Prostate gland (tissue), 2 donors: ENCODE data around the gene DHRS7B. TPM values are rescaled to one million over a fixed set of nuclear protein-coding genes. Genes with fewer than 3 reads are reported as not detected.
"Not testable (repeated sequence)": the region's sequence is repeated elsewhere in the genome, so short reads cannot be mapped to it uniquely, and the experiment has no call there.

Source experiments
- DNase-seq: peaks from one replicate; pipeline ENCODE4 v3.0.0-alpha.2; 2019; ENCODE audit warnings: low spot score
- H3K27ac ChIP-seq, 2 donors: fragments of 200-600 bp; sonication (generic); 2 replicates each; pipeline ENCODE4 v1.5.1; 2017 to 2019
- H3K27me3 ChIP-seq: fragments of 200-600 bp; sonication (generic); replicated peaks from 2 replicates; pipeline ENCODE4 v1.5.1; 2019; ENCODE audit not compliant: insufficient read depth
- H3K36me3 ChIP-seq, 2 donors: fragments of 200-600 bp; sonication (generic); 1 replicate in 1 of 2; 2 replicates in 1 of 2; pipeline versions ENCODE4 v1.5.1 to v1.8.1; 2017 to 2019
- H3K4me1 ChIP-seq: fragments of 200-600 bp; sonication (generic); replicated peaks from 2 replicates; pipeline ENCODE4 v1.5.1; 2019
- H3K4me3 ChIP-seq, 2 donors: fragments of 200-600 bp; sonication (generic); 2 replicates each; pipeline ENCODE4 v1.5.1; 2017 to 2019
- H3K9me3 ChIP-seq: fragments of 200-600 bp; sonication (generic); 2 replicates; pipeline ENCODE4 v1.5.1; 2017
- CTCF ChIP-seq, 4 experiments: fragments of 200-600 bp in 2 of 4; fragments of 450-650 bp in 2 of 4; sonication (generic) in 2 of 4; IDR thresholded peaks; 1 replicate in 3 of 4; 2 replicates in 1 of 4; pipeline ENCODE4 v1.5.1; 2016 to 2019; ENCODE audit warnings: antibody characterized with exemption in 4 of 4, mild to moderate bottlenecking in 2 of 4, moderate library complexity in 2 of 4
- POLR2A ChIP-seq: fragments of 450-650 bp; IDR thresholded peaks from one replicate; pipeline ENCODE4 v1.6.1; 2016; ENCODE audit warnings: antibody characterized with exemption, mild to moderate bottlenecking
- POLR2AphosphoS5 ChIP-seq: sonication (generic); formaldehyde crosslinking; IDR thresholded peaks from one replicate; pipeline ENCODE4 v1.6.1; 2017; ENCODE audit warnings: antibody characterized with exemption
- WGBS: methylation state at CpG from one replicate; pipeline ENCODE4 v1.1.5; 2018; 5-methylcytosine and 5-hydroxymethylcytosine counted together
- intact Hi-C: fragments of 100-400 bp; cut with DNase I; formaldehyde crosslinking; loops from one replicate; pipeline ENCODE4 v1.14.2; 2022
- total RNA-seq, 2 donors: library from RNA; depleted of rRNA; stranded (reverse); fragments of >200 nt; gene quantifications; one replicate each; pipeline ENCODE4 v1.1.0, GENCODE V29; 2016

Gene DHRS7B
- total RNA-seq, 2 donors from 2014 or later: 52.1 to 67.5 TPM

DNA sequence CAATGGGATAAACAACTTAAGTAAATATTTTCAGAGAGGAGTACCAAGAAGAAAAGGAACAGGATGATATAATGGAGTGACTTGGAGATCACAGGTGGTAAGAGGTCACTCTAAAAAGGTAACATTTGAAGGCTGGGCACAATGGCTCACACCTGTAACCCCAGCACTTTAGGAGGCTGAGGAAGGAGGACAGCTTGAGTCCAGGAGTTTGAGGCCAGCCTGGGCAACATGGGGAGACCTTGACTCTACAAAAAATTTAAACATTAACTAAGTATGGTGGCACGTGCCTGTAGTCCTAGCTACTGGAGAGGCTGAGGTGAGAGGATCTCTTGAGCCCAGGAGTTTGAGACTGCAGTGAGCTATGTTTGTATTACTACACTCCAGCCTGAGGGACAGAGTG is 90.6 kb downstream of the DHRS7B start:
- no peak for DNase-seq
- no peaks in the 10 kb centered on the region for H3K27me3 ChIP-seq
- no peak overlapping the region for H3K27ac ChIP-seq
- 90% methylated on average over 1 of the region's 1 CpG for WGBS
- TF ChIP-seq POLR2AphosphoS5 (no peak), POLR2A (no peak), CTCF (IDR thresholded peaks at IDR 0.05) (no peak)
- no peaks in the 10 kb centered on the region for H3K9me3 ChIP-seq
- no peaks in the 10 kb centered on the region for H3K36me3 ChIP-seq
- intact Hi-C loops: loop anchor here (5.0 kb wide), 1 partner anchor 35 kb away; the partner anchor contains the start of gene NATD1
- peaks cover 9% of the 10 kb centered on the region for H3K4me1 ChIP-seq
- H3K4me3 ChIP-seq: no peak overlapping the region

- Histone ChIP-seq H3K9me3 (no peaks in the 10 kb centered on the region), H3K27ac (no peak overlapping the region), H3K27me3 (no peaks in the 10 kb centered on the region), H3K4me1 (peaks cover 5% of the 10 kb centered on the region), H3K36me3 (no peaks in the 10 kb centered on the region), H3K4me3 (no peak overlapping the region)
- DNase-seq: no peak
- TF ChIP-seq POLR2A (no peak), CTCF (IDR thresholded peaks at IDR 0.05) (no peak), POLR2AphosphoS5 (no peak)
- WGBS: 76% methylated on average over 2 of the region's 3 CpGs
- intact Hi-C loops: loop anchor here (5.0 kb wide), 1 partner anchor 34 kb away; the partner anchor contains the start of gene NATD1
These were observed 91.3 kb downstream of the DHRS7B start for GRCh38 chr17:21218101-21218500.

GRCh38 chr17:21218831-21219380 is 92.1 kb downstream of the DHRS7B start:
- H3K36me3 ChIP-seq: no peaks in the 10 kb centered on the region
- TF ChIP-seq POLR2AphosphoS5 (peak; percentile 24), CTCF (IDR thresholded peaks at IDR 0.05) (no peak)
- no peak for DNase-seq
- H3K27me3 ChIP-seq: no peaks in the 10 kb centered on the region
- intact Hi-C loops: loop anchor here (5.0 kb wide), 1 partner anchor 33 kb away; the partner anchor contains the start of gene NATD1
- no peak overlapping the region for H3K4me3 ChIP-seq
- no peaks in the 10 kb centered on the region for H3K9me3 ChIP-seq
- 74% methylated on average over 3 of the region's 3 CpGs for WGBS
- peaks cover 5% of the 10 kb centered on the region for H3K4me1 ChIP-seq
- no peak overlapping the region for H3K27ac ChIP-seq

GRCh38 chr17:21223086-21223485 is 96.3 kb downstream of the DHRS7B start:
- Histone ChIP-seq H3K27ac (no peak overlapping the region), H3K27me3 (no peaks in the 10 kb centered on the region), H3K4me3 (no peak overlapping the region), H3K4me1 (no peaks in the 10 kb centered on the region), H3K9me3 (no peaks in the 10 kb centered on the region), H3K36me3 (no peaks in the 10 kb centered on the region)
- TF ChIP-seq POLR2AphosphoS5 (no peak), CTCF (IDR thresholded peaks at IDR 0.05) (no peak), POLR2A (no peak)
- no peak for DNase-seq
- 92% methylated on average over 6 of the region's 6 CpGs for WGBS
- intact Hi-C loops: no loop called here

DNA sequence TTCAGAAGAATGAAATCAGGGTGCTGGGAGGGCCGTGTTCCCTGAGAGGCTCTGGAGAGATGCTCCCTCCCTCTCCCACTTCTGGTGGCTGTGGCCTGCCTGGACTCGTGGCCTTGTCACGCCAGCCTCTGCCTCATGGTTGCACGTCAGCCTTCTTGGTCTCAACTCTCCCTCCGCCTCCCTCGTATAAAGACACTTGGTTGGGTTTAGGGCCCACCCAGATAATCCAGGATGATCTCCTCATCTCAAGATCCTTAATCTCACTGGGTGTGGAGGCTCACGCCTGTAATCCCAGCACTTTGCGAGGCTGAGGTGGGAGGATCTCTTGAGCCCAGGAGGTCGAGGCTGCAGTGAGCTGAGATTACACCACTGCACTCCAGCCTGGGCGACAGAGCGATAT is 100.5 kb downstream of the DHRS7B start:
- WGBS: 69% methylated on average over 11 of the region's 11 CpGs
- H3K9me3 ChIP-seq, DNase-seq, intact Hi-C loops, H3K4me3 ChIP-seq, H3K4me1 ChIP-seq, H3K27ac ChIP-seq, H3K36me3 ChIP-seq, H3K27me3 ChIP-seq: not testable (repeated sequence)
